HEK293 (cell line): Measurements from ENCODE around the gene SLC2A6.

Experiments used
- AEBP2 ChIP-seq: fragments of 450-650 bp; formaldehyde crosslinking; IDR thresholded peaks from 2 replicates; pipeline ENCODE4 v1.5.1; 2016; ENCODE audit warnings: missing biosample characterization, missing genetic modification characterization, borderline replicate concordance
- BCL11A ChIP-seq: fragments of 450-650 bp; formaldehyde crosslinking; IDR thresholded peaks from 2 replicates; pipeline ENCODE4 v1.5.1; 2016; ENCODE audit warnings: low read depth, missing biosample characterization, missing genetic modification characterization
- PRDM1 ChIP-seq: fragments of 450-650 bp; formaldehyde crosslinking; IDR thresholded peaks from 2 replicates; pipeline ENCODE4; 2016; ENCODE audit warnings: missing biosample characterization, missing genetic modification characterization
- ZBTB7A ChIP-seq: fragments of 450-650 bp; formaldehyde crosslinking; IDR thresholded peaks from 2 replicates; pipeline ENCODE4 v1.5.1; 2016; ENCODE audit warnings: low read depth, missing biosample characterization, missing genetic modification characterization
- ZNF184 ChIP-seq: fragments of 450-650 bp; IDR thresholded peaks from 2 replicates; pipeline ENCODE4 v1.5.1; 2018; ENCODE audit warnings: missing biosample characterization, mild to moderate bottlenecking, missing genetic modification characterization
- ZNF274 ChIP-seq, 2 experiments: fragments of 200-500 bp in 1 of 2; fragments of 450-650 bp in 1 of 2; sonication (Bioruptor generic) in 1 of 2; formaldehyde crosslinking in 1 of 2; IDR thresholded peaks; 2 replicates each; pipeline versions ENCODE4 v1.5.1 to v1.6.1; 2014 to 2016; ENCODE audit warnings: borderline replicate concordance in 1 of 2, inconsistent platforms in 1 of 2, low read length in 1 of 2, missing biosample characterization in 1 of 2, missing genetic modification characterization in 1 of 2
- ZNF366 ChIP-seq: fragments of 450-650 bp; formaldehyde crosslinking; conservative IDR thresholded peaks from 2 replicates; pipeline ENCODE4 v1.5.1; 2016; ENCODE audit warnings: missing biosample characterization, missing genetic modification characterization
- ZNF639 ChIP-seq: fragments of 450-650 bp; formaldehyde crosslinking; IDR thresholded peaks from 2 replicates; pipeline ENCODE4 v1.5.1; 2016; ENCODE audit warnings: missing biosample characterization, missing genetic modification characterization
- ZNF837 ChIP-seq: fragments of 450-650 bp; formaldehyde crosslinking; IDR thresholded peaks from 2 replicates; pipeline ENCODE4 v1.5.1; 2016; ENCODE audit warnings: missing biosample characterization, missing genetic modification characterization
- TF ChIP-seq, protein P1 (sequence below): fragments of 450-650 bp; formaldehyde crosslinking; IDR thresholded peaks from 2 replicates; pipeline ENCODE4 v1.5.1; 2016; ENCODE audit warnings: missing biosample characterization, missing genetic modification characterization
- TF ChIP-seq, protein P2 (sequence below): fragments of 450-650 bp; formaldehyde crosslinking; IDR thresholded peaks from 2 replicates; pipeline ENCODE4 v1.5.1; 2016; ENCODE audit warnings: missing biosample characterization, missing genetic modification characterization

DNA sequence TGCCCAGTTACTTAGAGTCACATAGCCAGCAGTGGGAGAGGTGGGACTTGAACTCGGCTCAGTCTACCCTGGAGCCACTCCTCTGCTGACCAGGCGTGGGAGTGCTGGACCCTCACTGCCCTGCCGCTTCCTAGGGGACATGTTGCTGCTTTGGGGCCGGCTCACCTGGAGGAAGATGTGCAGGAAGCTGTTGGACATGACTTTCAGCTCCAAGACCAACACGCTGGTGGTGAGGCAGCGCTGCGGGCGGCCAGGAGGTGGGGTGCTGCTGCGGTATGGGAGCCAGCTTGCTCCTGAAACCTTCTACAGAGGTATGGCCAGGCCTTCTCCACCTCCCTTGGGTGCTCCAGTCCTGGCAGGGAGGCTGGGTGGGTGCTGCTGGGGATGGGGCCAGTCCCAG, 22.5 kb downstream of the SLC2A6 start:
- TF ChIP-seq, protein P1, sequence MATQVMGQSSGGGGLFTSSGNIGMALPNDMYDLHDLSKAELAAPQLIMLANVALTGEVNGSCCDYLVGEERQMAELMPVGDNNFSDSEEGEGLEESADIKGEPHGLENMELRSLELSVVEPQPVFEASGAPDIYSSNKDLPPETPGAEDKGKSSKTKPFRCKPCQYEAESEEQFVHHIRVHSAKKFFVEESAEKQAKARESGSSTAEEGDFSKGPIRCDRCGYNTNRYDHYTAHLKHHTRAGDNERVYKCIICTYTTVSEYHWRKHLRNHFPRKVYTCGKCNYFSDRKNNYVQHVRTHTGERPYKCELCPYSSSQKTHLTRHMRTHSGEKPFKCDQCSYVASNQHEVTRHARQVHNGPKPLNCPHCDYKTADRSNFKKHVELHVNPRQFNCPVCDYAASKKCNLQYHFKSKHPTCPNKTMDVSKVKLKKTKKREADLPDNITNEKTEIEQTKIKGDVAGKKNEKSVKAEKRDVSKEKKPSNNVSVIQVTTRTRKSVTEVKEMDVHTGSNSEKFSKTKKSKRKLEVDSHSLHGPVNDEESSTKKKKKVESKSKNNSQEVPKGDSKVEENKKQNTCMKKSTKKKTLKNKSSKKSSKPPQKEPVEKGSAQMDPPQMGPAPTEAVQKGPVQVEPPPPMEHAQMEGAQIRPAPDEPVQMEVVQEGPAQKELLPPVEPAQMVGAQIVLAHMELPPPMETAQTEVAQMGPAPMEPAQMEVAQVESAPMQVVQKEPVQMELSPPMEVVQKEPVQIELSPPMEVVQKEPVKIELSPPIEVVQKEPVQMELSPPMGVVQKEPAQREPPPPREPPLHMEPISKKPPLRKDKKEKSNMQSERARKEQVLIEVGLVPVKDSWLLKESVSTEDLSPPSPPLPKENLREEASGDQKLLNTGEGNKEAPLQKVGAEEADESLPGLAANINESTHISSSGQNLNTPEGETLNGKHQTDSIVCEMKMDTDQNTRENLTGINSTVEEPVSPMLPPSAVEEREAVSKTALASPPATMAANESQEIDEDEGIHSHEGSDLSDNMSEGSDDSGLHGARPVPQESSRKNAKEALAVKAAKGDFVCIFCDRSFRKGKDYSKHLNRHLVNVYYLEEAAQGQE (tag by site-specific recombination), result no peak
- TF ChIP-seq ZNF837 (tag by site-specific recombination), result no peak
- TF ChIP-seq ZBTB7A, result no peak
- no peak for TF ChIP-seq ZNF639 (tag by site-specific recombination)
- TF ChIP-seq, protein P2, sequence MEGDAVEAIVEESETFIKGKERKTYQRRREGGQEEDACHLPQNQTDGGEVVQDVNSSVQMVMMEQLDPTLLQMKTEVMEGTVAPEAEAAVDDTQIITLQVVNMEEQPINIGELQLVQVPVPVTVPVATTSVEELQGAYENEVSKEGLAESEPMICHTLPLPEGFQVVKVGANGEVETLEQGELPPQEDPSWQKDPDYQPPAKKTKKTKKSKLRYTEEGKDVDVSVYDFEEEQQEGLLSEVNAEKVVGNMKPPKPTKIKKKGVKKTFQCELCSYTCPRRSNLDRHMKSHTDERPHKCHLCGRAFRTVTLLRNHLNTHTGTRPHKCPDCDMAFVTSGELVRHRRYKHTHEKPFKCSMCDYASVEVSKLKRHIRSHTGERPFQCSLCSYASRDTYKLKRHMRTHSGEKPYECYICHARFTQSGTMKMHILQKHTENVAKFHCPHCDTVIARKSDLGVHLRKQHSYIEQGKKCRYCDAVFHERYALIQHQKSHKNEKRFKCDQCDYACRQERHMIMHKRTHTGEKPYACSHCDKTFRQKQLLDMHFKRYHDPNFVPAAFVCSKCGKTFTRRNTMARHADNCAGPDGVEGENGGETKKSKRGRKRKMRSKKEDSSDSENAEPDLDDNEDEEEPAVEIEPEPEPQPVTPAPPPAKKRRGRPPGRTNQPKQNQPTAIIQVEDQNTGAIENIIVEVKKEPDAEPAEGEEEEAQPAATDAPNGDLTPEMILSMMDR (tag by site-specific recombination), result peak; percentile 39
- no peak for TF ChIP-seq ZNF366 (tag by site-specific recombination)
- no peak for TF ChIP-seq ZNF274 (IDR thresholded peaks at IDR 0.05; ENCODE audit: low read length)
- no peak for TF ChIP-seq ZNF274 (tag by site-specific recombination; IDR thresholded peaks at IDR 0.05; ENCODE audit: borderline replicate concordance)
- TF ChIP-seq AEBP2 (tag by site-specific recombination), result no peak
- no peak for TF ChIP-seq PRDM1 (tag by site-specific recombination)
- TF ChIP-seq BCL11A, result no peak
- no peak for TF ChIP-seq ZNF184 (tag by site-specific recombination)
